Naive thymus-derived CD4-positive, alpha-beta T cell (primary cell): ENCODE data around the gene VPS13D. TPM values are rescaled to one million over a fixed set of nuclear protein-coding genes. Genes with fewer than 3 reads are reported as not detected.
"Not testable (repeated sequence)": the region's sequence is repeated elsewhere in the genome, so short reads cannot be mapped to it uniquely, and the experiment has no call there.

ENCODE experiments used
- ATAC-seq: fragments of 150-1000 bp; cut with Tn5 transposase; 2 replicates; pipeline ENCODE4 v1.10.0; 2021; ENCODE audit warnings: mild to moderate bottlenecking, moderate library complexity
- CTCF ChIA-PET: fragments of 350-600 bp; sonication (Branson Sonifier 250); formaldehyde crosslinking; loops from one replicate; lab custom pipeline; 2021; ENCODE audit warnings: antibody characterized with exemption; lab: Charles Lee
- POLR2A ChIA-PET: fragments of 350-600 bp; sonication (Branson Sonifier 250); formaldehyde crosslinking; loops from one replicate; lab custom pipeline; 2021; ENCODE audit warnings: antibody characterized with exemption, inconsistent platforms; lab: Charles Lee
- DNase-seq, 9 donors: peaks; one replicate each; pipeline versions ENCODE4 v3.0.0 to v3.0.0-alpha.2; 2020 to 2022; ENCODE audit warnings: mixed read lengths in 1 of 9
- H3K27ac ChIP-seq: one replicate; pipeline ENCODE4 v1.7.0; 2013; ENCODE audit warnings: mild to moderate bottlenecking, low read depth, low read length, moderate library complexity
- H3K27me3 ChIP-seq, 2 donors: one replicate each; pipeline ENCODE4 v1.7.0; 2013; ENCODE audit warnings: low read length in 2 of 2, mild to moderate bottlenecking in 2 of 2, moderate library complexity in 2 of 2; ENCODE audit not compliant: control insufficient read depth in 2 of 2, insufficient read depth in 2 of 2
- H3K36me3 ChIP-seq, 3 experiments: 1 replicate in 2 of 3; 2 replicates in 1 of 3; pipeline ENCODE4 v1.7.0; 2013; ENCODE audit warnings: low read length in 3 of 3, mild to moderate bottlenecking in 3 of 3, moderate library complexity in 1 of 3; ENCODE audit not compliant: insufficient read depth in 3 of 3, control insufficient read depth in 2 of 3
- H3K4me1 ChIP-seq, 2 donors: one replicate each; pipeline ENCODE4 v1.7.0; 2013; ENCODE audit warnings: low read length in 2 of 2, mild to moderate bottlenecking in 2 of 2, moderate library complexity in 1 of 2; ENCODE audit not compliant: control insufficient read depth in 2 of 2, insufficient read depth in 2 of 2
- H3K4me3 ChIP-seq: 2 replicates; pipeline ENCODE4 v1.7.0; 2013; ENCODE audit warnings: mild to moderate bottlenecking, low read length
- H3K9me3 ChIP-seq, 3 experiments: 1 replicate in 2 of 3; 2 replicates in 1 of 3; pipeline ENCODE4 v1.7.0; 2013; ENCODE audit warnings: low read length in 3 of 3; ENCODE audit not compliant: control insufficient read depth in 2 of 3
- H3K27ac Mint-ChIP-seq, 9 donors: one replicate each; pipeline ENCODE4 v1.8.0; 2020 to 2022; ENCODE audit warnings: mixed read lengths in 9 of 9, mild to moderate bottlenecking in 8 of 9, moderate library complexity in 5 of 9, inconsistent platforms in 2 of 9
- H3K27me3 Mint-ChIP-seq, 5 donors: one replicate each; pipeline ENCODE4 v1.8.0; 2021 to 2022; ENCODE audit warnings: mixed read lengths in 5 of 5, mild to moderate bottlenecking in 1 of 5
- H3K36me3 Mint-ChIP-seq, 5 donors: one replicate each; pipeline ENCODE4 v1.8.0; 2020 to 2022; ENCODE audit warnings: mixed read lengths in 5 of 5, mild to moderate bottlenecking in 3 of 5, inconsistent platforms in 1 of 5
- H3K4me1 Mint-ChIP-seq, 7 donors: one replicate each; pipeline ENCODE4 v1.8.0; 2020 to 2022; ENCODE audit warnings: mixed read lengths in 7 of 7, mild to moderate bottlenecking in 3 of 7, inconsistent platforms in 1 of 7
- H3K4me3 Mint-ChIP-seq, 10 donors: one replicate each; pipeline ENCODE4 v1.8.0; 2020 to 2022; ENCODE audit warnings: mild to moderate bottlenecking in 10 of 10, mixed read lengths in 10 of 10, moderate library complexity in 6 of 10, inconsistent platforms in 2 of 10
- H3K9me3 Mint-ChIP-seq, 11 donors: one replicate each; pipeline ENCODE4 v1.8.0; 2020 to 2022; ENCODE audit warnings: mixed read lengths in 11 of 11, mild to moderate bottlenecking in 4 of 11, inconsistent platforms in 1 of 11, moderate library complexity in 1 of 11
- intact Hi-C, 2 donors: fragments of 100-400 bp; cut with micrococcal nuclease; formaldehyde crosslinking; loops; one replicate each; pipeline ENCODE4 v1.15.1; 2023
- polyA plus RNA-seq, 2 donors: library from polyadenylated mRNA; unstranded; fragments of 300-500 nt; fragmentation: Illumina TruSeq; gene quantifications; one replicate each; pipeline ENCODE4 v1.2.3, GENCODE V29; 2021
- total RNA-seq, 6 experiments: library from RNA in 5 of 6; stranded (reverse) in 5 of 6; gene quantifications; 1 replicate in 5 of 6; 2 replicates in 1 of 6; pipeline ENCODE4 v1.2.3 and lab custom pipeline; 2021 to 2026

VPS13D gene
- total and polyA plus RNA-seq, 7 experiments from 2014 or later: 6.5 to 94.4 (median 73.2) TPM

DNA sequence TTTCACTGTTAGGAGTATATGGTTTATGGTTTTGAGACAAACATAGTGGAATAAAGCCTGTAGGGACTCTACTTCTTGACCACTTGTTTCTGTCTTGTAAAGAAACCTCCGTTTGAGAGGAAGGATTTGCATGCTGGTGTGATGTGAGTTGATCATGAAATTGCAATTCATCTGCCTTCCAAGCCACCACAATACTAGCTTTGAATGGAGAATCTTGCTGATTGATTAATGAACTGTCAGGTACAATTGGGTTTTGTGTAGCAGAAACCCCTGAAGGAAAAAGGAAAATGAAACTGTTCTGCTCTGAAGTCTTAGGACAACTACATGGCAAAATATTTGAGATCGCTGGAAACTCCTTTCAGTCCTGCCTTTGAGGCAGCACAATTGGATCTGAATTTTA is 90.7 kb downstream of the VPS13D start:
- Mint-ChIP-seq H3K9me3 (no peaks in the 10 kb centered on the region), H3K27me3 (no peaks in the 10 kb centered on the region), H3K36me3 (peaks cover 13 to 58% (median 32%) of the 10 kb centered on the region in 5 donors), H3K4me1 (peaks cover 0 to 11% (median 0%) of the 10 kb centered on the region in 7 donors), H3K27ac (no peak overlapping the region), H3K4me3 (no peak overlapping the region)
- intact Hi-C loops: no loop called here
- POLR2A ChIA-PET: no interaction called here
- Histone ChIP-seq H3K27me3 (no peaks in the 10 kb centered on the region), H3K4me3 (no peak overlapping the region), H3K4me1 (no peaks in the 10 kb centered on the region), H3K27ac (no peak overlapping the region), H3K9me3 (no peaks in the 10 kb centered on the region), H3K36me3 (peaks cover 6 to 77% (median 15%) of the 10 kb centered on the region in 3 experiments)
- CTCF ChIA-PET: interaction anchor here (1.4 kb wide), 1 partner anchor 338 kb away, joined by 6 read pairs; no protein-coding TSS in a partner anchor
- DNase-seq (no peak), ATAC-seq (no peak)

DNA sequence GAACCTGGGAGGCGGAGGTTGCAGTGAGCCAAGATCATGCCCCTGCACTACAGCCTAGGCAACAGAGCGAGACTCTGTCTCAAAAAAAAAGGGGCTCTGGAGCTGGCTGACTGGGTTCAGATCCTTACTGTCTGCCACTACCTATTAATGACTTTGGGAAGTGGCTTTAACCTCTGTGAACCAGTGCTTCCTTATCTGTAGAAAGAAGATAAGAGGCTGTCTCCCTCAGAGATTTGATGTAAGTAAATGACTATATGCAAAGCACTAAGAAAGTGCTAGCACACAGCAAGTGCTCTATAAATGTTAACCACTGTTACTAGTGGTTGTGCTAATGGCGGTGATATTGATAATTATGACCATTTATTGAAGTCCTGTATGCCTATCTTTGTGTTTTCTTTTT is 94.6 kb downstream of the VPS13D start:
- DNase-seq (no peak), ATAC-seq (no peak)
- Histone ChIP-seq H3K27me3 (no peaks in the 10 kb centered on the region), H3K27ac (no peak overlapping the region), H3K4me3 (no peak overlapping the region), H3K9me3 (no peaks in the 10 kb centered on the region), H3K36me3 (peaks cover 9 to 67% (median 14%) of the 10 kb centered on the region in 3 experiments), H3K4me1 (no peaks in the 10 kb centered on the region)
- Mint-ChIP-seq H3K4me1 (peaks cover 0 to 11% (median 0%) of the 10 kb centered on the region in 7 donors), H3K36me3 (peaks cover 6 to 56% (median 34%) of the 10 kb centered on the region in 5 donors), H3K9me3 (no peaks in the 10 kb centered on the region), H3K4me3 (no peak overlapping the region), H3K27ac (peak overlapping the region in 1 of 9 donors; percentile 23), H3K27me3 (no peaks in the 10 kb centered on the region)
- intact Hi-C loops: no loop called here
- POLR2A ChIA-PET: no interaction called here
- CTCF ChIA-PET: interaction anchor here (0.6 kb wide), 1 partner anchor 198 kb away, joined by 3 read pairs; no protein-coding TSS in a partner anchor

DNA sequence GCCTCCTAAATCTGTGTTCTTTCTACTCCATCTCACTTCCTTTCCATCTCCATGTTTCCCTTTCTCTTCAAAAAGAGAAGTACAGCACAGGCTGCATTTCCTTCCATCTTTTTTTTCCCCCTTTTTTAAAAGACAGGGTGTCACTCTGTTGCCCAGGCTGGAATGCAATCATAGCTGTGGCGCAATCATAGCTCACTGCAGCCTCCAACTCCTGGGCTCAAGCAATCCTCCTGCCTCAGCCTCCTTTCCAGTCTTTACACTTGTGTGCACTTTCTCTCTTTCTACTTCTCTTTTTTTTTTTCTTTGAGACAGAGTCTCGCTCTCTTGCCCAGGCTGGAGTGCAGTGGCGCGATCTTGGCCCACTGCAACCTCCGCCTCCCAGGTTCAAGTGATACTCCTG is 95.1 kb downstream of the VPS13D start:
- Mint-ChIP-seq H3K27ac (peak overlapping the region in 2 of 9 donors; percentile 23 to 34), H3K4me1 (peaks cover 0 to 11% (median 0%) of the 10 kb centered on the region in 7 donors), H3K36me3 (peaks cover under 1 to 53% (median 28%) of the 10 kb centered on the region in 5 donors)
- H3K27me3 ChIP-seq, DNase-seq, ATAC-seq, intact Hi-C loops, H3K9me3 Mint-ChIP-seq, H3K9me3 ChIP-seq, H3K4me1 ChIP-seq, H3K4me3 ChIP-seq, H3K4me3 Mint-ChIP-seq, H3K27me3 Mint-ChIP-seq, H3K27ac ChIP-seq, POLR2A ChIA-PET: not testable (repeated sequence)
- CTCF ChIA-PET: interaction anchor here (0.6 kb wide), 1 partner anchor 199 kb away, joined by 3 read pairs; no protein-coding TSS in a partner anchor
- H3K36me3 ChIP-seq: peaks cover 9 to 67% (median 14%) of the 10 kb centered on the region in 3 experiments

DNA sequence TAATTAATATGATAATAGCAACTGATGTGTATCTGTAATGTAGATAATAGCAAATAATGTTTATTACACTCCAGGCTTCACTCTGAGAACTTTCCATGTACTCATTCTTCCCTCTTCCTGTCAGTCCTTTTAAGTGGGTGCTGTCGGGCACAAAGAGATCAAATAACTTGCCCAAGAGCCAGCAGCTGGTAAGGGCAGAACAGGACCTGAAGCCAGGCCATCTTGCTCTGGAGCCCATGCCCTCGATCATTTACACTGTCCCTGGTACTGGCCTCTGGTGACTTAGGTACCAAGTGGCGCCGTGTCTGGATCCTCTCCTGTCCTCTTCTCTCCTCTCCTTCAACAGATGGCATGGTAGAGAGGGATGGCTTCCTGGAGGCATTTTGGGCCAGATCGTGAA is 97.2 kb downstream of the VPS13D start:
- ATAC-seq (no peak), DNase-seq (no peak)
- intact Hi-C loops: no loop called here
- Histone ChIP-seq H3K4me1 (no peaks in the 10 kb centered on the region), H3K4me3 (no peak overlapping the region), H3K27me3 (no peaks in the 10 kb centered on the region), H3K36me3 (peaks cover 9 to 68% (median 9%) of the 10 kb centered on the region in 3 experiments), H3K9me3 (no peaks in the 10 kb centered on the region), H3K27ac (no peak overlapping the region)
- no peaks in the 10 kb centered on the region for H3K9me3 Mint-ChIP-seq
- peaks cover 0 to 6% (median 0%) of the 10 kb centered on the region in 7 donors for H3K4me1 Mint-ChIP-seq
- H3K27ac Mint-ChIP-seq: no peak overlapping the region
- no peak overlapping the region for H3K4me3 Mint-ChIP-seq
- ChIA-PET POLR2A (no interaction called here), CTCF (no interaction called here)
- H3K36me3 Mint-ChIP-seq: peaks cover 0 to 46% (median 26%) of the 10 kb centered on the region in 5 donors
- no peaks in the 10 kb centered on the region for H3K27me3 Mint-ChIP-seq

DNA sequence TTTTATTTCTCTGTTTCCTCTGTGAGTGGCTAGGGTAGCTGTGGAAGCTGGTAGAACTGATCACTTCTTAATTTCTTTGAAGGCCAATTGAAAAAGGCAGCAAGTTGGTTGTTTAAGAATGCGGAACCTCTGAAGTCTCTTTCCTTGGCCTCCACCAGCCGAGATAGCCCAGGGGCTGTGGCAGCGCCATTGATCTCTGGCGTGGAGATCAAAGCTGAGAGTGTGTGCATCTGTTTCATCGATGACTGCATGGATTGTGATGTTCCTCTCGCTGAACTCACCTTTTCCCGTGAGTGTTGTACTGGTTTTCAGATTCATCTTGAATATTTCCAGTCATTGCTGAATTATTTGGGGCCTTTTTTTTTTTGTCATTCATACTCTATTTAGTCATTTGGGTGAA is 97.7 kb downstream of the VPS13D start:
- no peaks in the 10 kb centered on the region for H3K27me3 ChIP-seq

DNA sequence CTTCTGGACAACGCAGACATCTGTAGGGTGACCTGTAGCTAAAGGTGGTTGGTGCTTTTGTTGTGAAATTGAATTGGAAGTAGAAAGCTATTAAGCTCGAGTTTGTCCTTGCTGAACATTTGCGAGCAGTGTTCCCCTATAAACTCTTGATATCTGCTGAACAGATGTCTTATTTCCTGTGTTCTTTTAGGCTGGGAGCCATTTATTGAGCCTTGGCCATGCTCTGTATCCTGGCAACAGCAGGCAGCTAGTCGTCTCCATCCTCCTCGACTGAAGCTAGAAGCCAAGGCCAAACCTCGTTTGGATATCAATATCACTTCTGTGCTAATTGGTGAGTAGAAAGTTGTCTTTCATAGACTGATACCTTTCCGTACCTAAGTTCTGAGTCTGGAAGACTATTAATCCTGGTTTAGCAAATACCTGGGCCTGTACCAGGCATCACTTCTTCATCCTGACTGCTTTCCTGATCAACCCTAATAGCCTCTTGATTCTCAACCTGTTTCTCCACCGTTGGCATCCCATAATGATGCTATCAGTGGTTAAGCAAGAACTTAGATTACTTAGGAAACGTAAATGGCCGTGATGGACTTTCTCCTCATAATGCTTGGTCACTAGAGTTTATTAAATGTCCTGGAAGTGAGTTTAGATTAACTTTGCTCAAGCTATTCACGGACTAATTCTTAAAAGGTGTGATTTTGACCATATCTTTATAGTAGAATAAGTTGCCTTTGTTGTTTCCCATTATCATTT is 103.4 kb downstream of the VPS13D start:
- Mint-ChIP-seq H3K4me1 (peaks cover 0 to 4% (median 0%) of the 10 kb centered on the region in 7 donors), H3K9me3 (no peaks in the 10 kb centered on the region), H3K4me3 (no peak overlapping the region), H3K36me3 (peaks cover 20 to 58% (median 45%) of the 10 kb centered on the region in 5 donors), H3K27ac (peak overlapping the region in 1 of 9 donors; percentile 20), H3K27me3 (no peaks in the 10 kb centered on the region)
- Histone ChIP-seq H3K9me3 (no peaks in the 10 kb centered on the region), H3K4me3 (no peak overlapping the region), H3K4me1 (no peaks in the 10 kb centered on the region), H3K27ac (no peak overlapping the region), H3K27me3 (no peaks in the 10 kb centered on the region), H3K36me3 (peaks cover 11 to 78% (median 14%) of the 10 kb centered on the region in 3 experiments)
- ChIA-PET POLR2A (no interaction called here), CTCF (interaction anchor here (0.5 to 1.0 kb wide), 2 partner anchors 11 to 51 kb away, joined by 3 to 4 read pairs; no protein-coding TSS in a partner anchor)
- intact Hi-C loops: no loop called here
- DNase-seq (no peak), ATAC-seq (no peak)

More for the DNA sequence above, 97.7 kb downstream of the VPS13D start:
- Mint-ChIP-seq H3K4me3 (no peak overlapping the region), H3K9me3 (no peaks in the 10 kb centered on the region), H3K36me3 (peaks cover 0 to 44% (median 25%) of the 10 kb centered on the region in 5 donors), H3K27ac (no peak overlapping the region), H3K27me3 (no peaks in the 10 kb centered on the region), H3K4me1 (peaks cover 0 to 6% (median 0%) of the 10 kb centered on the region in 7 donors)
- peaks cover 9 to 69% (median 9%) of the 10 kb centered on the region in 3 experiments for H3K36me3 ChIP-seq
- H3K9me3 ChIP-seq: no peaks in the 10 kb centered on the region
- ATAC-seq: no peak
- POLR2A ChIA-PET: interaction anchor here (0.8 kb wide), 1 partner anchor 11 kb away, joined by 6 read pairs; no protein-coding TSS in a partner anchor
- CTCF ChIA-PET: no interaction called here
- DNase-seq: no peak
- intact Hi-C loops: no loop called here
- no peaks in the 10 kb centered on the region for H3K4me1 ChIP-seq
- no peak overlapping the region for H3K27ac ChIP-seq
- H3K4me3 ChIP-seq: no peak overlapping the region
